GM06990 (cell line): Measurements from ENCODE around the gene PGD.
A peak's percentile ranks its signal among the peaks of the same experiment; 100 is the strongest.

Source experiments
- DNase-seq: peaks from one replicate; pipeline ENCODE4 v3.0.0-alpha.2; 2011; ENCODE audit not compliant: insufficient read length; ENCODE audit errors: extremely low read depth
- H3K27me3 ChIP-seq: replicated peaks from 2 replicates; pipeline ENCODE4 v1.6.0; 2011; ENCODE audit warnings: low read length; ENCODE audit not compliant: control insufficient read depth, insufficient read depth
- H3K36me3 ChIP-seq: 2 replicates; pipeline ENCODE4 v1.5.1; 2011; ENCODE audit warnings: low read length; ENCODE audit not compliant: control insufficient read depth, insufficient read depth
- H3K4me3 ChIP-seq: replicated peaks from 2 replicates; pipeline ENCODE4 v1.5.1; 2011; ENCODE audit warnings: low read depth, mild to moderate bottlenecking, control low read depth, low read length
- CTCF ChIP-seq: IDR thresholded peaks from 2 replicates; pipeline ENCODE4 v1.5.1; 2011; ENCODE audit warnings: low read length, control low read depth, mild to moderate bottlenecking, inconsistent platforms; ENCODE audit not compliant: insufficient read depth, poor library complexity, severe bottlenecking

PGD gene

GRCh38 chr1:10429868-10430215 is 31.0 kb downstream of the PGD start:
- Histone ChIP-seq H3K36me3 (no peaks in the 10 kb centered on the region), H3K27me3 (no peaks in the 10 kb centered on the region), H3K4me3 (peak overlapping the region; percentile 70)
- no peak for TF ChIP-seq CTCF
- DNase-seq: no peak

GRCh38 chr1:10430216-10431069 is 31.6 kb downstream of the PGD start, which contains the start of gene CENPS:
TSS of gene CENPS (plus strand) at chr1:10430433. CDS start at chr1:10430518, 85 bp downstream.
- H3K4me3 ChIP-seq: peak within 1 kb of the TSS; percentile 70
- no peaks in the 10 kb centered on the region for H3K36me3 ChIP-seq
- peak; percentile 74 for TF ChIP-seq CTCF
- DNase-seq: peak; percentile 96
- H3K27me3 ChIP-seq: no peaks in the 10 kb centered on the region

GRCh38 chr1:10431070-10431730 is 32.3 kb downstream of the PGD start:
- Histone ChIP-seq H3K27me3 (no peaks in the 10 kb centered on the region), H3K4me3 (peak overlapping the region; percentile 70), H3K36me3 (no peaks in the 10 kb centered on the region)
- DNase-seq: no peak
- no peak for TF ChIP-seq CTCF

GRCh38 chr1:10432910-10433700 is 34.2 kb downstream of the PGD start:
- no peak for DNase-seq
- H3K36me3 ChIP-seq: no peaks in the 10 kb centered on the region
- no peak for TF ChIP-seq CTCF

GRCh38 chr1:10433790-10434189 is 34.9 kb downstream of the PGD start:
- H3K36me3 ChIP-seq: no peaks in the 10 kb centered on the region
- no peak overlapping the region for H3K4me3 ChIP-seq
- no peaks in the 10 kb centered on the region for H3K27me3 ChIP-seq
- TF ChIP-seq CTCF: no peak
- no peak for DNase-seq

More at GRCh38 chr1:10432910-10433700, 34.2 kb downstream of the PGD start:
- no peak overlapping the region for H3K4me3 ChIP-seq
- no peaks in the 10 kb centered on the region for H3K27me3 ChIP-seq
